NCI-H2196 treated with DMSO at 0.1 percent for 48 hours (cell line): ENCODE measurements around the gene SYT13.

Experiments used
- DNase-seq: peaks from one replicate; lab custom pipeline; 2025; ENCODE audit not compliant: unreplicated experiment; lab: John Stamatoyannopoulos, UW

The SYT13 gene

GRCh38 chr11:45275828-45276227, 10.3 kb downstream of the SYT13 start:
- DNase-seq = no peak

- DNase-seq = no peak
Observed at GRCh38 chr11:45274206-45274605, 11.9 kb downstream of the SYT13 start.

GRCh38 chr11:45273509-45273908, 12.6 kb downstream of the SYT13 start:
- DNase-seq = no peak

- peak; percentile 71 for DNase-seq
Observed at GRCh38 chr11:45272701-45273100, 13.4 kb downstream of the SYT13 start.

- DNase-seq = no peak
Observed at GRCh38 chr11:45270946-45271716, 15.0 kb downstream of the SYT13 start.

GRCh38 chr11:45269678-45270077, 16.5 kb downstream of the SYT13 start:
- no peak for DNase-seq

GRCh38 chr11:45267652-45268299, 18.4 kb downstream of the SYT13 start:
- DNase-seq = no peak

GRCh38 chr11:45267052-45267451, 19.1 kb downstream of the SYT13 start:
- no peak for DNase-seq

GRCh38 chr11:45266676-45267020, 19.5 kb downstream of the SYT13 start:
- DNase-seq = no peak

GRCh38 chr11:45265969-45266675, 20.0 kb downstream of the SYT13 start:
- no peak for DNase-seq

- no peak for DNase-seq
Observed at GRCh38 chr11:45264839-45265515, 21.2 kb downstream of the SYT13 start.

GRCh38 chr11:45263773-45264172, 22.4 kb downstream of the SYT13 start:
- no peak for DNase-seq

- DNase-seq = peak; percentile 16
Observed at GRCh38 chr11:45262900-45263299, 23.2 kb downstream of the SYT13 start.

- no peak for DNase-seq
Observed at GRCh38 chr11:45260071-45260470, 26.1 kb downstream of the SYT13 start.

GRCh38 chr11:45259592-45259991, 26.5 kb downstream of the SYT13 start:
- no peak for DNase-seq

GRCh38 chr11:45258982-45259530, 27.1 kb downstream of the SYT13 start:
- DNase-seq = no peak

- DNase-seq = no peak
Observed at GRCh38 chr11:45254070-45254469, 32.1 kb downstream of the SYT13 start.

GRCh38 chr11:45253640-45254039, 32.5 kb downstream of the SYT13 start:
- no peak for DNase-seq

GRCh38 chr11:45252877-45253276, 33.3 kb downstream of the SYT13 start:
- DNase-seq = no peak

GRCh38 chr11:45252134-45252856, 33.8 kb downstream of the SYT13 start:
- DNase-seq = no peak
